Small intestine (tissue), 16 donors: ENCODE data around the gene ISL1. TPM values are rescaled to one million over a fixed set of nuclear protein-coding genes. Genes with fewer than 3 reads are reported as not detected.
A peak's percentile ranks its signal among the peaks of the same experiment; 100 is the strongest.

Source experiments
- DNase-seq, 2 donors: peaks; one replicate each; pipeline versions ENCODE4 v3.0.0 to v3.0.0-alpha.2; 2013
- FAIRE-seq: peaks from 2 replicates; lab custom pipeline; 2012; peaks lifted over from hg19 to GRCh38; lab: Jason Lieb, UNC
- H3K27ac ChIP-seq, 3 donors: one replicate each; pipeline ENCODE4 v1.5.1; 2013; ENCODE audit warnings: low read length in 2 of 3, mild to moderate bottlenecking in 2 of 3, control low read depth in 1 of 3, inconsistent platforms in 1 of 3, low read depth in 1 of 3, moderate library complexity in 1 of 3
- H3K27me3 ChIP-seq, 3 donors: one replicate each; pipeline ENCODE4 v1.6.1; 2013; ENCODE audit warnings: low read length in 3 of 3, inconsistent platforms in 1 of 3; ENCODE audit not compliant: control insufficient read depth in 3 of 3, insufficient read depth in 3 of 3
- H3K36me3 ChIP-seq, 3 donors: one replicate each; pipeline ENCODE4 v1.6.1; 2013; ENCODE audit warnings: low read length in 3 of 3, inconsistent platforms in 1 of 3, low read depth in 1 of 3, mild to moderate bottlenecking in 1 of 3, moderate library complexity in 1 of 3; ENCODE audit not compliant: control insufficient read depth in 3 of 3, insufficient read depth in 2 of 3
- H3K4me1 ChIP-seq, 3 donors: one replicate each; pipeline ENCODE4 v1.6.1; 2013; ENCODE audit warnings: low read length in 2 of 3, inconsistent platforms in 1 of 3, low read depth in 1 of 3, mild to moderate bottlenecking in 1 of 3, moderate library complexity in 1 of 3; ENCODE audit not compliant: control insufficient read depth in 3 of 3, insufficient read depth in 2 of 3
- H3K4me3 ChIP-seq, 3 donors: one replicate each; pipeline ENCODE4 v1.5.1; 2013; ENCODE audit warnings: low read length in 3 of 3, control low read depth in 1 of 3, inconsistent platforms in 1 of 3, low read depth in 1 of 3, mild to moderate bottlenecking in 1 of 3, moderate library complexity in 1 of 3
- H3K9me3 ChIP-seq, 2 donors: one replicate each; pipeline ENCODE4 v1.6.1; 2013; ENCODE audit warnings: low read depth in 1 of 2, low read length in 1 of 2; ENCODE audit not compliant: control insufficient read depth in 2 of 2, insufficient read depth in 1 of 2
- WGBS, 3 donors: extraction: QIAGEN DNeasy Blood & Tissue Kit; methylation state at CpG; one replicate each; pipeline ENCODE4 v1.1.7; 2013; 5-methylcytosine and 5-hydroxymethylcytosine counted together
- long read RNA-seq, 10 donors: transcript quantifications; one replicate each; lab custom pipeline, GENCODE V29; 2026
- polyA plus RNA-seq, 4 donors: library from polyadenylated mRNA; stranded (reverse) in 3 of 4; unstranded in 1 of 4; fragments of 200-250 nt in 3 of 4; fragments of 120-200 nt in 1 of 4; gene quantifications; one replicate each; pipeline versions ENCODE4 v1.2.1 to v1.2.3, GENCODE V29; 2013
- donor health status: healthy with polysubstance abuse.
- donor health status: control.
- donor health status: control.
- donor health status: Bipolar disorder and iron deficiency.
- donor health status: healthy.

Gene ISL1
- 1 to 10 TPM in 1 of 4 donors, under 1 TPM in 3; 0.45 to 2.2 (median 0.54) TPM for polyA plus RNA-seq
- long read RNA-seq, donor 1, partial matches to known transcripts: 0 of 2 reads
- long read RNA-seq, donor 1, other reads (novel, unspliced or antisense): 0 of 2 reads
- long read RNA-seq, donor 2: 0 reads
- long read RNA-seq, donor 3: 0 reads
- long read RNA-seq, donor 4: 0 reads
- long read RNA-seq, donor 5: 0 reads
- long read RNA-seq, donor 6: 0 reads
- long read RNA-seq, donor 7: 0 reads
- long read RNA-seq, donor 8: 0 reads
- long read RNA-seq, donor 9: 0 reads
- long read RNA-seq, donor 10, partial matches to known transcripts: 0 of 1 reads
- long read RNA-seq, donor 10, other reads (novel, unspliced or antisense): 0 of 1 reads

GRCh38 chr5:51383131-51384121, at the start of gene ISL1:
TSS of gene ISL1 (plus strand) at chr5:51383448. CDS start at chr5:51383672, 224 bp downstream.
- FAIRE-seq (no peak), DNase-seq (peak; percentile 51 to 71)
- peak within 1 kb of the TSS; percentile 33 to 40 (median 40) for H3K4me3 ChIP-seq
- no peaks in the 10 kb centered on the region for H3K36me3 ChIP-seq
- H3K27ac ChIP-seq: peak within 1 kb of the TSS in 1 of 3 donors; percentile 14
- H3K27me3 ChIP-seq: peaks cover 0 to 84% (median 50%) of the 10 kb centered on the region in 3 donors
- no peaks in the 10 kb centered on the region for H3K9me3 ChIP-seq
- H3K4me1 ChIP-seq: peaks cover 0 to 3% (median 0%) of the 10 kb centered on the region in 3 donors
- WGBS, 3 donors: 2 to 5% (median 2%) methylated on average over 57 of the region's 57 CpGs

- no peaks in the 10 kb centered on the region for H3K9me3 ChIP-seq
- H3K27me3 ChIP-seq: no peaks in the 10 kb centered on the region
- WGBS, 3 donors: 72 to 90% (median 78%) methylated on average over 2 of the region's 2 CpGs
- H3K4me1 ChIP-seq: no peaks in the 10 kb centered on the region
- FAIRE-seq: no peak
- H3K27ac ChIP-seq: no peak overlapping the region
- DNase-seq: no peak
- no peaks in the 10 kb centered on the region for H3K36me3 ChIP-seq
- no peak overlapping the region for H3K4me3 ChIP-seq
These were observed 46.4 kb upstream of the ISL1 start for GRCh38 chr5:51336878-51337277.

- H3K27me3 ChIP-seq: no peaks in the 10 kb centered on the region
- WGBS, 3 donors: 75 to 80% (median 75%) methylated on average over 2 of the region's 2 CpGs
- no peak overlapping the region for H3K27ac ChIP-seq
- H3K36me3 ChIP-seq: no peaks in the 10 kb centered on the region
- DNase-seq: no peak
- peaks cover 0 to 10% of the 10 kb centered on the region in 2 donors for H3K9me3 ChIP-seq
- H3K4me1 ChIP-seq: no peaks in the 10 kb centered on the region
- no peak overlapping the region for H3K4me3 ChIP-seq
- no peak for FAIRE-seq
These were observed 38.1 kb upstream of the ISL1 start for GRCh38 chr5:51345106-51345505.

- Histone ChIP-seq H3K27ac (no peak overlapping the region), H3K36me3 (no peaks in the 10 kb centered on the region), H3K9me3 (peaks cover 0 to 10% of the 10 kb centered on the region in 2 donors), H3K4me3 (no peak overlapping the region), H3K4me1 (no peaks in the 10 kb centered on the region), H3K27me3 (no peaks in the 10 kb centered on the region)
- FAIRE-seq: no peak
- WGBS, 3 donors: 51 to 66% (median 59%) methylated on average over 1 of the region's 1 CpG
- DNase-seq: no peak
These were observed 36.1 kb upstream of the ISL1 start for GRCh38 chr5:51347157-51347556.

GRCh38 chr5:51347704-51348103, 35.5 kb upstream of the ISL1 start:
- WGBS, 3 donors: 78 to 88% (median 84%) methylated on average over 2 of the region's 2 CpGs
- Histone ChIP-seq H3K4me3 (no peak overlapping the region), H3K27ac (no peak overlapping the region), H3K9me3 (peaks cover 0 to 10% of the 10 kb centered on the region in 2 donors), H3K27me3 (no peaks in the 10 kb centered on the region), H3K4me1 (no peaks in the 10 kb centered on the region), H3K36me3 (no peaks in the 10 kb centered on the region)
- FAIRE-seq (no peak), DNase-seq (peak; percentile 2 to 3)

- no peaks in the 10 kb centered on the region for H3K9me3 ChIP-seq
- WGBS, 3 donors: 50 to 65% (median 54%) methylated on average over 2 of the region's 2 CpGs
- DNase-seq: no peak
- H3K36me3 ChIP-seq: no peaks in the 10 kb centered on the region
- H3K27ac ChIP-seq: no peak overlapping the region
- H3K4me1 ChIP-seq: no peaks in the 10 kb centered on the region
- no peak overlapping the region for H3K4me3 ChIP-seq
- no peak for FAIRE-seq
- peaks cover 0 to 2% (median 2%) of the 10 kb centered on the region in 3 donors for H3K27me3 ChIP-seq
These were observed 12.2 kb upstream of the ISL1 start for GRCh38 chr5:51371052-51371451.

GRCh38 chr5:51373880-51374523, 9.2 kb upstream of the ISL1 start:
- H3K4me1 ChIP-seq: no peaks in the 10 kb centered on the region
- no peak for DNase-seq
- no peak overlapping the region for H3K4me3 ChIP-seq
- H3K27ac ChIP-seq: no peak overlapping the region
- no peaks in the 10 kb centered on the region for H3K36me3 ChIP-seq
- peaks cover 0 to 28% (median 24%) of the 10 kb centered on the region in 3 donors for H3K27me3 ChIP-seq
- no peak for FAIRE-seq
- no peaks in the 10 kb centered on the region for H3K9me3 ChIP-seq
- WGBS, 3 donors: 4 to 22% (median 8%) methylated on average over 3 of the region's 3 CpGs

GRCh38 chr5:51375084-51375483, 8.2 kb upstream of the ISL1 start:
- Histone ChIP-seq H3K4me3 (no peak overlapping the region), H3K9me3 (no peaks in the 10 kb centered on the region), H3K4me1 (no peaks in the 10 kb centered on the region), H3K36me3 (no peaks in the 10 kb centered on the region), H3K27ac (no peak overlapping the region), H3K27me3 (peaks cover 0 to 37% (median 29%) of the 10 kb centered on the region in 3 donors)
- DNase-seq (no peak), FAIRE-seq (no peak)
- WGBS, 3 donors: 90 to 92% (median 91%) methylated on average over 7 of the region's 7 CpGs
